HG02610 (cell line): ENCODE results near the gene PDCD1LG2.
A peak's percentile ranks its signal among the peaks of the same experiment; 100 is the strongest.

Experiments
- ATAC-seq: cut with Tn5 transposase; IDR thresholded peaks from one replicate; pipeline ENCODE4 v1.9.1; 2021; ENCODE audit warnings: mild to moderate bottlenecking, moderate library complexity; ENCODE audit not compliant: unreplicated experiment

PDCD1LG2 gene

GRCh38 chr9:5608298-5609225 is 98.2 kb downstream of the PDCD1LG2 start:
- peak; percentile 69 for ATAC-seq

DNA sequence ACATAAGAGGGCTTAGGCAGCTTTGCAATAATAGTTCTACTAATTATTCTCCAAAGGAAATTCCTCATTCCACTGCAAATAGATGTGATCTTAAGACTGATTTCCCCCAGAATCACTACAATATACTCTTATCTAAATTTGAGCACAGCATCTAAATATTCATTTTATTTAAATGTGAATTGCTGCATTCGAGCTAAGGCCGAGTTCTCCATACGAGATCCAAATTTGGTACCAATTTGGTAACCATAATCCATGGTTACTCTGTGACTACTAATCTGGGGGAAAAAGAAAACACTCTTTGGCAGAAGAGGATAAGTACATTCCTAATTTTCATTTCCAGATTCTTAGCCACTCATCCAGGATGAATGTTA is 98.9 kb downstream of the PDCD1LG2 start:
- no peak for ATAC-seq

DNA sequence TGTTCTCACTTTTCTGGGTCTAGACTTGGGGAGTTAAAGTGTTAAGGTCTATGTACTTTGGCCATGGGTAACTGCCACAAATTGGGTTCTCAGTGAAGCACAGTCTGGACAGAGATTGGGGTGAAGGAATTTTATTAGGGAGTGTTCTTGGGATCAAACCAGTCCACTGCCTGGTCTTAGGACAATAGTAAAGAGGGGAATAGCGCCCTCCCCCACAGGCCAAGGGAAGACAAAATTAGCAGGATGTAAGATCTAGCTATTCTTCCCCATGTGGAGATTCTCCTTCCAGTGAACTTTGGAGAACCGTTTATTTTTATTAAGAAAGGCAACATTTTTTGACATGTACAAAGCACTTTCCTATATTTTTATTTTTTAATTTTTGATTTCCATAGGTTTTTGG is 100.2 kb downstream of the PDCD1LG2 start:
- ATAC-seq: no peak

DNA sequence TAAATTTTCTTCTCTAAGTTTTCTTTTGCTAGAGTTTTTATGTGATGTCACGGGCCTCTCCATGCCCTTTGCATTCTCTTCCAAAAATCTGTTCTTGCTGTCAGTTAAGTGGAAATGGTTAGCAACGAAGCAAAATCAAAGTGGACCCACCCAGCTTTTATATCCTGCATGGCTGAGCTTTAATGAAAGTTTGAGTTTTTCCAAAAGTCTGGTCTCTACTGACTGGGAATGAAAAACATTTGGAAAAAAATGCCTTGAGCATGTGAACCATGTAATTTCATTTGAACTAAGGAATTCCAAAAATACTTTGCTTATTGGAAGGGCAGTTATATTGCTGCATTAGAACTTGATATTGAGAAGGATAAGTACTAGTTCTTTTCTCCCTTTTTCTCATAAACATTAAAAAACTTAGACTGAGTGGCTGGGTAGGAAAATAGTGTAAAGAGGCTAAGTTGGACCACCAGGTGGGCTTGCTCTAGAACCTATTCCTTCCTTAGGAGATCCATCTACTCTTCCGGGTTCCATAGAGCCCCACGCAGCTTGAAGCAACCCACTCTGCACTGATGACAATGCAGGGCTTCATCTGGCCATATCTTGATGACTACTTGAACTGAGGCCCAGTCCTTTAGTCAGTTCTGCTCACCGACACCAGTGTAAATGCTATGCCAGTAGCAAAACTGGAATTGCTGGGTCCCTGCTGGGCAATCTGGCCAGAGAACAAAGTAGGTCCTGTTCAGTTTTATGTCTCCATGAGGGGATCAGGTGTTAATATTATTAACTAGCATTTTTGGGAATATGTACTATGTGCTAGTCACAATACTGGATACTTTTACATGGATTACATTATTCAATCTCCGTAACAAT is 101.2 kb downstream of the PDCD1LG2 start:
- no peak for ATAC-seq

- no peak for ATAC-seq
These were observed 101.8 kb downstream of the PDCD1LG2 start for GRCh38 chr9:5612185-5612530.

- no peak for ATAC-seq
These were observed 103.9 kb downstream of the PDCD1LG2 start for GRCh38 chr9:5614192-5614591.

GRCh38 chr9:5614985-5615384 is 104.7 kb downstream of the PDCD1LG2 start:
- ATAC-seq: no peak

- peak; percentile 92 for ATAC-seq
These were observed 107.4 kb downstream of the PDCD1LG2 start for GRCh38 chr9:5617749-5618148.

- no peak for ATAC-seq
These were observed 110.2 kb downstream of the PDCD1LG2 start for GRCh38 chr9:5620494-5620893.
